ENCODE measurements around the gene EMSY. TPM values are rescaled to one million over a fixed set of nuclear protein-coding genes. Genes with fewer than 3 reads are reported as not detected.
A peak's percentile ranks its signal among the peaks of the same experiment; 100 is the strongest.

The EMSY gene
- total RNA-seq, 1 experiment from 2014 or later = 29.3 TPM

GRCh38 chr11:76459299-76459698 is 14.5 kb downstream of the EMSY start:
- H3K4me1 Mint-ChIP-seq = peaks cover 48 to 51% of the 10 kb centered on the region in 2 experiments

More at GRCh38 chr11:76459299-76459698, 14.5 kb downstream of the EMSY start:
- H3K4me1 ChIP-seq (ENCODE audit: insufficient read depth, low read length) = no peaks in the 10 kb centered on the region; the same call in 1 of the 2 replicates
- peak overlapping the region in 1 of 3 experiments; percentile 75; a peak in 3 of 7 replicates for H3K27ac Mint-ChIP-seq
- H3K79me2 ChIP-seq (ENCODE audit: insufficient read depth, low read length) = no peaks in the 10 kb centered on the region
- no peak overlapping the region for H3K23ac ChIP-seq (ENCODE audit: insufficient read length, low read depth, low read length)
- H3K79me1 ChIP-seq (ENCODE audit: insufficient read depth, low read depth, low read length, poor library complexity, severe bottlenecking) = no peaks in the 10 kb centered on the region
- H3K56ac ChIP-seq (ENCODE audit: insufficient read length, low read depth, low read length) = no peak overlapping the region
- no peak for DNase-seq
- H3K9me3 Mint-ChIP-seq = no peaks in the 10 kb centered on the region
- no peak overlapping the region for H2AFZ ChIP-seq (ENCODE audit: low read length)
- no peak overlapping the region for H4K91ac ChIP-seq (ENCODE audit: insufficient read length, low read depth, low read length)
- no CpG with 5 or more reads among the region's 4 CpGs for WGBS (ENCODE audit: extremely low coverage, insufficient read length, low lambda C conversion rate)
- H2BK120ac ChIP-seq (ENCODE audit: low read depth, low read length, poor library complexity, severe bottlenecking) = no peak overlapping the region
- no peaks in the 10 kb centered on the region for H3K27me3 ChIP-seq (ENCODE audit: insufficient read depth, low read length)
- no peaks in the 10 kb centered on the region for H3K23me2 ChIP-seq (ENCODE audit: insufficient read length, low read depth, low read length, poor library complexity, severe bottlenecking)
- no peaks in the 10 kb centered on the region for H4K20me1 ChIP-seq (ENCODE audit: control insufficient read depth, insufficient read depth, insufficient read length)
- no peak overlapping the region for H3K18ac ChIP-seq (ENCODE audit: insufficient read length, low read depth, low read length)
- no peak overlapping the region for H2BK20ac ChIP-seq (ENCODE audit: low read depth, low read length, poor library complexity, severe bottlenecking)
- no peak overlapping the region for H2BK12ac ChIP-seq (ENCODE audit: insufficient read length, low read depth, low read length)
- no peak overlapping the region for H2BK15ac ChIP-seq (ENCODE audit: low read depth, low read length)
- H3T11ph ChIP-seq (ENCODE audit: low read length) = no peak overlapping the region
- H3K27me3 Mint-ChIP-seq (ENCODE audit: low read depth) = no peaks in the 10 kb centered on the region
- no peaks in the 10 kb centered on the region for H3K9me3 ChIP-seq (ENCODE audit: control insufficient read depth, low read depth, low read length)
- H4K8ac ChIP-seq (replicated peaks; ENCODE audit: insufficient read length, low read depth, low read length) = no peak overlapping the region
- no peak overlapping the region for H3K4ac ChIP-seq (ENCODE audit: low read depth, low read length)
- no peak overlapping the region for H3K9ac ChIP-seq (ENCODE audit: extremely low read depth, insufficient read length, low read length)
- no peak overlapping the region for H3K4me3 Mint-ChIP-seq
- no peak overlapping the region for H3K27ac ChIP-seq (ENCODE audit: insufficient read length, low read depth, low read length)
- no peak overlapping the region for H3K4me2 ChIP-seq (ENCODE audit: insufficient read depth, insufficient read length, low read length)
- no peak overlapping the region for H2BK5ac ChIP-seq (ENCODE audit: insufficient read length, low read length)
- no peak overlapping the region for H2AK5ac ChIP-seq (ENCODE audit: insufficient read length, low read length)
- no peak overlapping the region for H3K14ac ChIP-seq (ENCODE audit: insufficient read depth, low read length)
- peaks cover 17 to 36% (median 33%) of the 10 kb centered on the region in 3 experiments; a peak in 6 of 7 replicates for H3K36me3 Mint-ChIP-seq (ENCODE audit: insufficient read depth in 1 of 3, low read depth in 3 of 3)
- peak; percentile 66 for TF ChIP-seq CTCF (conservative IDR thresholded peaks at IDR 0.05)
- H4K5ac ChIP-seq (ENCODE audit: insufficient read length, low read depth, low read length) = no peak overlapping the region

Data from H9 (cell line).